Nephron progenitor cell (in vitro differentiated cells): Measurements from ENCODE around the gene ATG2B.
"Not testable (repeated sequence)": the region's sequence is repeated elsewhere in the genome, so short reads cannot be mapped to it uniquely, and the experiment has no call there.

Experiments
- DNase-seq: peaks from one replicate; pipeline ENCODE4 v3.0.0; 2021
- H3K27ac Mint-ChIP-seq: 2 replicates; pipeline ENCODE4 v1.8.0; 2021; ENCODE audit warnings: mild to moderate bottlenecking, moderate library complexity, mixed read lengths
- H3K27me3 Mint-ChIP-seq: 2 replicates; pipeline ENCODE4 v1.8.0; 2021; ENCODE audit warnings: mild to moderate bottlenecking, low read depth, mixed read lengths; ENCODE audit not compliant: poor library complexity
- H3K36me3 Mint-ChIP-seq: 2 replicates; pipeline ENCODE4 v1.8.0; 2021; ENCODE audit warnings: low read depth, mixed read lengths
- H3K4me1 Mint-ChIP-seq: 2 replicates; pipeline ENCODE4 v1.8.0; 2021; ENCODE audit warnings: mixed read lengths
- H3K4me3 Mint-ChIP-seq: 2 replicates; pipeline ENCODE4 v1.8.0; 2021; ENCODE audit warnings: mild to moderate bottlenecking, moderate library complexity, mixed read lengths
- H3K9me3 Mint-ChIP-seq: 2 replicates; pipeline ENCODE4 v1.8.0; 2021; ENCODE audit warnings: mild to moderate bottlenecking, moderate library complexity, mixed read lengths
- TF ChIP-seq, protein P1 (sequence below): fragments of 200-600 bp; sonication (generic); IDR thresholded peaks from 2 replicates; pipeline ENCODE4 v1.5.0; 2021; ENCODE audit warnings: antibody characterized with exemption

Gene ATG2B

DNA sequence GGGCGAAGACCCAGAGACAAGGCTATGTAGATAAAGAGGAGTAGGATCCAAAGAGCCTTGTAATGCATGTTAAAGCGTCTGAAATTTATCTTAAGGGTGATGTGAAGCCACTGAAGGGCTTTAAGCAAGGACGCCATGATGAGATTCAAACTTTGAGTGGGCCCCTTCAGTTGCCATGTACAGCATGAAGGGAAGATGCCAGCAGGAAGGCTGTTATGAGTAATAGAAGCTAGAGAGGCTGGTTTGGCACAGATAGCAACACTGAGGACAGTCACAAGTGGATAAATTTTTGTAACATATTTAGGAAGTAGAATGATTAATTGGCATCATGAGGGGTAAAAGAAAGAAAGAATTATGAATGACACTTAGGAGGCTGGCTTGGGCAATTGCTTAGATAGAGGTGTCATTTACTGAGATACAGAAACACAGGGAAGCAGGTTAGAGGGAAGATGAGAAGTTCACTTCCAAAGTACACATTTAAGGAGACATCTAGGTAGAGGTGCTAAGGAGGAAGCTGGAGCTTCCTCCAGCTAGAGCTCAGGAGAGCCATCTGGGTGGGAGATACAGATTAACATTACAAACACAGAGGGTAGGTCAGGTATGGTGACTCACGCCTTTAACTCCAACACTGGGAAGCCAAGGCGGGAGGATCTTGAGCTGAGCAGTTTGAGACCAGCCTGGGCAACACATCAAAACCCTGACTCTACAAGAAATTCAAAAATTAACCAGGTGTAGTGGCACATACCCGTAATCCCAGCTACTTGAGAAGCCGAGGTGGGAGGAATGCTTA, 13.7 kb downstream of the ATG2B start:
- TF ChIP-seq, protein P1, sequence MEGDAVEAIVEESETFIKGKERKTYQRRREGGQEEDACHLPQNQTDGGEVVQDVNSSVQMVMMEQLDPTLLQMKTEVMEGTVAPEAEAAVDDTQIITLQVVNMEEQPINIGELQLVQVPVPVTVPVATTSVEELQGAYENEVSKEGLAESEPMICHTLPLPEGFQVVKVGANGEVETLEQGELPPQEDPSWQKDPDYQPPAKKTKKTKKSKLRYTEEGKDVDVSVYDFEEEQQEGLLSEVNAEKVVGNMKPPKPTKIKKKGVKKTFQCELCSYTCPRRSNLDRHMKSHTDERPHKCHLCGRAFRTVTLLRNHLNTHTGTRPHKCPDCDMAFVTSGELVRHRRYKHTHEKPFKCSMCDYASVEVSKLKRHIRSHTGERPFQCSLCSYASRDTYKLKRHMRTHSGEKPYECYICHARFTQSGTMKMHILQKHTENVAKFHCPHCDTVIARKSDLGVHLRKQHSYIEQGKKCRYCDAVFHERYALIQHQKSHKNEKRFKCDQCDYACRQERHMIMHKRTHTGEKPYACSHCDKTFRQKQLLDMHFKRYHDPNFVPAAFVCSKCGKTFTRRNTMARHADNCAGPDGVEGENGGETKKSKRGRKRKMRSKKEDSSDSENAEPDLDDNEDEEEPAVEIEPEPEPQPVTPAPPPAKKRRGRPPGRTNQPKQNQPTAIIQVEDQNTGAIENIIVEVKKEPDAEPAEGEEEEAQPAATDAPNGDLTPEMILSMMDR: no peak
- no peak overlapping the region for H3K27ac Mint-ChIP-seq
- H3K9me3 Mint-ChIP-seq: peaks cover 6% of the 10 kb centered on the region
- H3K27me3 Mint-ChIP-seq: no peaks in the 10 kb centered on the region
- peaks cover 10% of the 10 kb centered on the region for H3K36me3 Mint-ChIP-seq
- no peak for DNase-seq
- H3K4me1 Mint-ChIP-seq: no peaks in the 10 kb centered on the region
- H3K4me3 Mint-ChIP-seq: no peak overlapping the region

DNA sequence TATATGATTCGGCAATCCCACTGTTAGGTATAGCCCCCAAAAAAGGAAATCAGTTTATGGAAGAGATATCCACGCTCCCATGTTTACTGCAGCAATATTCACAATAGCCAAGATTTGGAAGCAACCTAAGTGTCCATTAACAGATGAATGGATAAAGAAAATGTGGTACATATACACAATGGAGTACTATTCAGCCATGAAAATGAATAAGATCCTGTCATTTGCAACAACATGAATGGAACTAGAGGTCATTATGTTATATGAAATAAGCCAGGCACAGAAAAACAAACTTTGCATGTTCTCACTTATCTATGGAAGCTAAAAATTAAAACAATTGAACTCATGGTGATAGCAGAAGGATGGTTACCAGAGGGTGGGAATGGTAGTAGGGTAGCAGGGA, 15.2 kb downstream of the ATG2B start:
- not testable (repeated sequence) for DNase-seq, H3K36me3 Mint-ChIP-seq, H3K27ac Mint-ChIP-seq, H3K9me3 Mint-ChIP-seq, H3K4me3 Mint-ChIP-seq, H3K4me1 Mint-ChIP-seq, H3K27me3 Mint-ChIP-seq

DNA sequence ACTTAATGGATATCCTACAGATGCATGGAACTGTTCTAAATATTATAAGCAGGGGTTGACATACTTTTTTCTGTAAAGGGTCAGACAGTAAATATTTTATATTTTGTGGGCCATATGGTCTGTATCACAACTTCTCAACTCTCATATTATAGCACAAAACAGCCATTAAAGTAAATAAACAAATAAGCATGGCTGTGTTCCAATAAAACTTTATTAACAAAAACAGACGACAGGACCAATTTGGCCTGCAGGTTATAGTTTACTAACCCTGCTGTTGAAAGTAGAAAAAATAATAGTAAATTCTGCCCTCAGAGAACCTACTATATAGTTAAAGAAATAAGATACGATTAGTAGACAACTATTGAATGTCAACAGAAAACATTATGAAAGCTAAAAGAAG, 17.5 kb downstream of the ATG2B start:
- no peaks in the 10 kb centered on the region for H3K4me1 Mint-ChIP-seq
- no peaks in the 10 kb centered on the region for H3K27me3 Mint-ChIP-seq
- no peak overlapping the region for H3K4me3 Mint-ChIP-seq
- H3K36me3 Mint-ChIP-seq: peaks cover 7% of the 10 kb centered on the region
- DNase-seq: no peak
- peaks cover 5% of the 10 kb centered on the region for H3K9me3 Mint-ChIP-seq
- no peak overlapping the region for H3K27ac Mint-ChIP-seq
- TF ChIP-seq, protein P1: no peak

DNA sequence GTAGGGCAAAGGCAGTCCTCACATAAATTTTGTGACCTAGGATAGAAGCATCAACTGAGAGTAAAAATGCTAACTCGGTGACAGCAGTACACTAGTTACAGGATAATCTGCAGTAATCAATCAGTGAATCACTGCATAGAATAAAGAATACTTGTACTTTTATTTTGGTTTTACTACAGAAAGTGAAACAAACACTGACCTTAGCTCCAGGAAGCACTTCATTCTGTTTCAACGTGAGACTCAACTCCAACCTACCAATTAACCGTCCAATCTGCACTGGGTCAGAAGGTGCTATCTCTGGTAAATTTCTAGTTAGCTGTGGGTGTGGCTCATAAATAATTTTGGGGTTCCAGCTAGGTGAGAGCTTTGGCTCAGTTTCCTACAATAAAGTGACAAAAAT, 21.8 kb downstream of the ATG2B start:
- Mint-ChIP-seq H3K27me3 (peaks cover 3% of the 10 kb centered on the region), H3K27ac (no peak overlapping the region), H3K9me3 (peaks cover 12% of the 10 kb centered on the region), H3K4me1 (no peaks in the 10 kb centered on the region), H3K4me3 (no peak overlapping the region), H3K36me3 (peaks cover 38% of the 10 kb centered on the region)
- DNase-seq: no peak
- TF ChIP-seq, protein P1: no peak

DNA sequence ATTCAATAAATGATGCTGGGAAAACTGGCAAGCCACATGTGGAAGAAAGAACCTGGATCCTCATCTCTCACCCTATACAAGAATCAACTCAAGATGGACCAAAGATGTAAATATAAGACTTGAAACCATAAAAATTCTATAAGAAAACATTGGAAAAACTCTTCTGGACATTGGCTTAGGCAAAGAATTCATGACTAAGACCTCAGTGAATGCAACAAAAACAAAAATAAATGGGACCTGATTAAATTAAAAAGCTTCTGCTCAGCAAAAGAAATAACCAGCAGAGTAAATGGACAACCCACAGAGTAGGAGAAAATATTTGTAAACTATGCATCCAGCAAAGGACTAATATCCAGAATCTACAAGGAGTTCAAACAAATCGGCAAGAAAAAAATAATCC, 24.6 kb downstream of the ATG2B start:
- TF ChIP-seq, protein P1: no peak
- Mint-ChIP-seq H3K27ac (no peak overlapping the region), H3K4me1 (no peaks in the 10 kb centered on the region), H3K4me3 (no peak overlapping the region), H3K36me3 (peaks cover 42% of the 10 kb centered on the region), H3K9me3 (peaks cover 12% of the 10 kb centered on the region), H3K27me3 (peaks cover 3% of the 10 kb centered on the region)
- DNase-seq: no peak

DNA sequence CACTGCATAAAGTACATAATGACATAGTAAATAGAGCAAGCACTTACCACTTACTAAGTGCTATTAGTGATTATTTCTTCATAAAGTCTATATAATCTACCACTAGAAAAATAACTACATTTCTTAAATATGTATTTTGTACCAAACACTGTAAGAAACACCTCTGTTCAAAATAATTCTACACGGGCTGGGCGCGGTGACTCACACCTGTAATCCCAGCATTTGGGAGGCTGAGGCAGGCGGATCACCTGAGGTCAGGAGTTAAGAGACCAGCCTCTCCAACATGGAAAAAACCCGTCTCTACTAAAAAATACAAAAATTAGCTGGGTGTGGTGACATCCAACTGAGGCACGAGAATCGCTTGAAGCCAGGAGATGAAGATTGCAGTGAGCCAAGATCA, 38.9 kb downstream of the ATG2B start:
- no peak for DNase-seq
- Mint-ChIP-seq H3K36me3 (peaks cover 31% of the 10 kb centered on the region), H3K27me3 (no peaks in the 10 kb centered on the region), H3K4me1 (no peaks in the 10 kb centered on the region), H3K9me3 (no peaks in the 10 kb centered on the region), H3K27ac (no peak overlapping the region), H3K4me3 (no peak overlapping the region)
- TF ChIP-seq, protein P1: no peak
